WTC11 (cell line): ENCODE data around the gene TOR1A. TPM values are rescaled to one million over a fixed set of nuclear protein-coding genes. Genes with fewer than 3 reads are reported as not detected.

Experiments used
- ATAC-seq: fragments of 200-7000 bp; cut with Tn5 transposase; 2 replicates; pipeline ENCODE4 v1.10.0; 2021; ENCODE audit warnings: mild to moderate bottlenecking, moderate library complexity
- CTCF ChIA-PET: fragments of 300-600 bp; sonication (Branson Sonifier 250); formaldehyde crosslinking; loops from one replicate; lab custom pipeline; 2021; ENCODE audit warnings: antibody characterized with exemption; lab: Charles Lee
- POLR2A ChIA-PET: fragments of 350-600 bp; sonication (Branson Sonifier 250); formaldehyde crosslinking; loops from one replicate; lab custom pipeline; 2021; ENCODE audit warnings: antibody characterized with exemption; lab: Charles Lee
- DNase-seq: peaks from one replicate; pipeline ENCODE4 v3.0.0; 2021; ENCODE audit warnings: low spot score
- H3K27ac Mint-ChIP-seq: 2 replicates; pipeline ENCODE4 v1.8.0; 2021; ENCODE audit warnings: mixed read lengths
- H3K27me3 Mint-ChIP-seq: 2 replicates; pipeline ENCODE4 v1.8.0; 2021; ENCODE audit warnings: low read depth, mild to moderate bottlenecking, moderate library complexity, mixed read lengths
- H3K36me3 Mint-ChIP-seq: 2 replicates; pipeline ENCODE4 v1.8.0; 2021; ENCODE audit warnings: mixed read lengths
- H3K4me1 Mint-ChIP-seq: 2 replicates; pipeline ENCODE4 v1.8.0; 2022; ENCODE audit warnings: mixed read lengths
- H3K4me3 Mint-ChIP-seq: 2 replicates; pipeline ENCODE4 v1.8.0; 2021; ENCODE audit warnings: mild to moderate bottlenecking, moderate library complexity, mixed read lengths
- H3K9me3 Mint-ChIP-seq: 2 replicates; pipeline ENCODE4 v1.8.0; 2021; ENCODE audit warnings: mixed read lengths
- ATF1 ChIP-seq: sonication (generic); formaldehyde crosslinking; IDR thresholded peaks from 2 replicates; pipeline ENCODE4 v1.8.1; 2023; ENCODE audit warnings: mild to moderate bottlenecking, moderate library complexity, missing genetic modification reagents
- CBFB ChIP-seq: sonication (generic); formaldehyde crosslinking; IDR thresholded peaks from 2 replicates; pipeline ENCODE4 v1.8.1; 2022; ENCODE audit warnings: mild to moderate bottlenecking, low read depth, missing genetic modification reagents
- FOXP1 ChIP-seq: sonication (generic); formaldehyde crosslinking; IDR thresholded peaks from 2 replicates; pipeline ENCODE4 v1.8.0; 2022; ENCODE audit warnings: missing genetic modification reagents, mild to moderate bottlenecking, moderate library complexity, borderline replicate concordance
- GRHL2 ChIP-seq: fragments of 250-450 bp; sonication (Bioruptor Pico); IDR thresholded peaks from 2 replicates; pipeline ENCODE4 v1.8.0; 2022; ENCODE audit warnings: mild to moderate bottlenecking, moderate library complexity; ENCODE audit not compliant: insufficient replicate concordance, severe bottlenecking
- GTF2I ChIP-seq: fragments of 250-450 bp; sonication (Bioruptor Pico); conservative IDR thresholded peaks from 2 replicates; pipeline ENCODE4 v1.4.0; 2021; ENCODE audit warnings: mild to moderate bottlenecking
- JAZF1 ChIP-seq: fragments of 250-450 bp; sonication (Bioruptor Pico); IDR thresholded peaks from 2 replicates; pipeline ENCODE4 v1.9.0; 2021; ENCODE audit warnings: moderate library complexity, mild to moderate bottlenecking, inconsistent platforms
- PREB ChIP-seq: sonication (generic); formaldehyde crosslinking; IDR thresholded peaks from 2 replicates; pipeline ENCODE4 v1.8.1; 2022; ENCODE audit warnings: mild to moderate bottlenecking, missing genetic modification reagents, moderate library complexity, borderline replicate concordance
- ZNF121 ChIP-seq: sonication (generic); formaldehyde crosslinking; IDR thresholded peaks from 2 replicates; pipeline ENCODE4 v1.8.0; 2023; ENCODE audit warnings: missing genetic modification reagents
- ZNF263 ChIP-seq: sonication (generic); formaldehyde crosslinking; IDR thresholded peaks from 2 replicates; pipeline ENCODE4 v1.8.1; 2022; ENCODE audit warnings: low read depth, mild to moderate bottlenecking, moderate library complexity, missing genetic modification reagents
- total RNA-seq: library from RNA; stranded (reverse); gene quantifications from 3 replicates; pipeline ENCODE4 v1.2.3, GENCODE V29; 2021
- TF ChIP-seq, protein P1 (sequence below): fragments of 200-600 bp; IDR thresholded peaks from 2 replicates; pipeline ENCODE4 v1.8.0; 2022; ENCODE audit warnings: antibody characterized with exemption
- TF ChIP-seq, protein P2 (sequence below): sonication (generic); formaldehyde crosslinking; IDR thresholded peaks from 2 replicates; pipeline ENCODE4 v1.8.1; 2023; ENCODE audit warnings: mild to moderate bottlenecking, missing genetic modification reagents

The TOR1A gene
- total RNA-seq, 1 experiment from 2014 or later: 32.7 TPM

- ChIA-PET CTCF (interaction anchor here (0.6 to 14.0 kb wide), 9 partner anchors 26 to 141 kb away, joined by 3 to 101 read pairs (median 4); partner anchors contain the start of gene ASB6), POLR2A (interaction anchor here (0.6 to 0.7 kb wide), 2 partner anchors 54 to 652 kb away, joined by 3 to 5 read pairs; no protein-coding TSS in a partner anchor)
- TF ChIP-seq ZNF121 (CRISPR knock-in tag) (peak; percentile 97), PREB (CRISPR knock-in tag) (no peak), GTF2I (CRISPR knock-in tag) (peak; percentile 88), GRHL2 (CRISPR knock-in tag) (no peak), CBFB (CRISPR knock-in tag) (no peak)
- TF ChIP-seq, protein P1, sequence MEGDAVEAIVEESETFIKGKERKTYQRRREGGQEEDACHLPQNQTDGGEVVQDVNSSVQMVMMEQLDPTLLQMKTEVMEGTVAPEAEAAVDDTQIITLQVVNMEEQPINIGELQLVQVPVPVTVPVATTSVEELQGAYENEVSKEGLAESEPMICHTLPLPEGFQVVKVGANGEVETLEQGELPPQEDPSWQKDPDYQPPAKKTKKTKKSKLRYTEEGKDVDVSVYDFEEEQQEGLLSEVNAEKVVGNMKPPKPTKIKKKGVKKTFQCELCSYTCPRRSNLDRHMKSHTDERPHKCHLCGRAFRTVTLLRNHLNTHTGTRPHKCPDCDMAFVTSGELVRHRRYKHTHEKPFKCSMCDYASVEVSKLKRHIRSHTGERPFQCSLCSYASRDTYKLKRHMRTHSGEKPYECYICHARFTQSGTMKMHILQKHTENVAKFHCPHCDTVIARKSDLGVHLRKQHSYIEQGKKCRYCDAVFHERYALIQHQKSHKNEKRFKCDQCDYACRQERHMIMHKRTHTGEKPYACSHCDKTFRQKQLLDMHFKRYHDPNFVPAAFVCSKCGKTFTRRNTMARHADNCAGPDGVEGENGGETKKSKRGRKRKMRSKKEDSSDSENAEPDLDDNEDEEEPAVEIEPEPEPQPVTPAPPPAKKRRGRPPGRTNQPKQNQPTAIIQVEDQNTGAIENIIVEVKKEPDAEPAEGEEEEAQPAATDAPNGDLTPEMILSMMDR: peak; percentile 90
- Mint-ChIP-seq H3K27ac (no peak overlapping the region), H3K36me3 (no peaks in the 10 kb centered on the region), H3K9me3 (no peaks in the 10 kb centered on the region), H3K4me1 (no peaks in the 10 kb centered on the region), H3K4me3 (no peak overlapping the region), H3K27me3 (no peaks in the 10 kb centered on the region; the same call in 1 of the 2 replicates)
- peak; percentile 84 for DNase-seq
- ATAC-seq: peak; percentile 97
Measured at GRCh38 chr9:129783516-129784361, 40.2 kb downstream of the TOR1A start.

DNA sequence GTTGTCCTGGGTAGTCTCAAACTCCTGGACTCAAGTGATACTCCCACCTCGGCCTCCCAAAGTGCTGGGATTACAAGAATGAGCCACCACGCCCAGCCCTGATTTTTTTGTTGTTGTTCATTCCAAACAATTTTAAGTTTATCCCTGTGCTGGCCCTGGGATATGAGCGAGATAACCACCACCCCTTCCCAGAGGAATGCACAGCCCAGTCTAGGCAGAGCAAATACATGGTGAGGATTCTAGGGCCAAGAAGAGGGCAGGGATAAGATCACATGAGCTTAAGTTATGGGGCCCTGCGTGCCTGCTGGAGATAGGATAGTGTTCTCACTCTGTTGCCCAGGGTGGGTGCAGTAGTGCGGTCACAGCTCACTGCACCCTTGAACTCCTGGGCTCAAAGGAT, 42.0 kb downstream of the TOR1A start:
- no peak for TF ChIP-seq ZNF263 (CRISPR knock-in tag)
- no peak for TF ChIP-seq FOXP1
- TF ChIP-seq, protein P2, sequence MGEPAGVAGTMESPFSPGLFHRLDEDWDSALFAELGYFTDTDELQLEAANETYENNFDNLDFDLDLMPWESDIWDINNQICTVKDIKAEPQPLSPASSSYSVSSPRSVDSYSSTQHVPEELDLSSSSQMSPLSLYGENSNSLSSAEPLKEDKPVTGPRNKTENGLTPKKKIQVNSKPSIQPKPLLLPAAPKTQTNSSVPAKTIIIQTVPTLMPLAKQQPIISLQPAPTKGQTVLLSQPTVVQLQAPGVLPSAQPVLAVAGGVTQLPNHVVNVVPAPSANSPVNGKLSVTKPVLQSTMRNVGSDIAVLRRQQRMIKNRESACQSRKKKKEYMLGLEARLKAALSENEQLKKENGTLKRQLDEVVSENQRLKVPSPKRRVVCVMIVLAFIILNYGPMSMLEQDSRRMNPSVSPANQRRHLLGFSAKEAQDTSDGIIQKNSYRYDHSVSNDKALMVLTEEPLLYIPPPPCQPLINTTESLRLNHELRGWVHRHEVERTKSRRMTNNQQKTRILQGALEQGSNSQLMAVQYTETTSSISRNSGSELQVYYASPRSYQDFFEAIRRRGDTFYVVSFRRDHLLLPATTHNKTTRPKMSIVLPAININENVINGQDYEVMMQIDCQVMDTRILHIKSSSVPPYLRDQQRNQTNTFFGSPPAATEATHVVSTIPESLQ (CRISPR knock-in tag): no peak
- Mint-ChIP-seq H3K27me3 (no peaks in the 10 kb centered on the region; the same call in 1 of the 2 replicates), H3K4me3 (no peak overlapping the region), H3K27ac (no peak overlapping the region), H3K36me3 (no peaks in the 10 kb centered on the region), H3K4me1 (0 out of 2 replicates have a peak, but pooled peaks cover 6% of the 10 kb centered on the region), H3K9me3 (no peaks in the 10 kb centered on the region)
- ATAC-seq (no peak), DNase-seq (no peak)
- ChIA-PET CTCF (interaction anchor here (1.2 to 14.0 kb wide), 4 partner anchors 44 to 61 kb away, joined by 4 to 101 read pairs (median 6); no protein-coding TSS in a partner anchor), POLR2A (interaction anchor here (0.6 to 0.7 kb wide), 2 partner anchors 10 to 216 kb away, joined by 4 to 5 read pairs; no protein-coding TSS in a partner anchor)

- TF ChIP-seq FOXP1: no peak
- no peak for TF ChIP-seq JAZF1 (CRISPR knock-in tag)
- no peak for TF ChIP-seq ATF1 (CRISPR knock-in tag)
- Mint-ChIP-seq H3K4me3 (no peak overlapping the region), H3K4me1 (0 out of 2 replicates have a peak, but pooled peaks cover 6% of the 10 kb centered on the region), H3K27ac (no peak overlapping the region), H3K27me3 (no peaks in the 10 kb centered on the region; the same call in 1 of the 2 replicates), H3K36me3 (no peaks in the 10 kb centered on the region), H3K9me3 (no peaks in the 10 kb centered on the region)
- ATAC-seq (no peak), DNase-seq (no peak)
- POLR2A ChIA-PET: no interaction called here
- CTCF ChIA-PET: interaction anchor here (0.6 to 14.0 kb wide), 5 partner anchors 9 to 55 kb away, joined by 3 to 101 read pairs (median 5); no protein-coding TSS in a partner anchor
Measured at GRCh38 chr9:129781131-129781530, 42.8 kb downstream of the TOR1A start.
